GM12878 (cell line): Measurements from ENCODE around the gene FMNL2. TPM values are rescaled to one million over a fixed set of nuclear protein-coding genes. Genes with fewer than 3 reads are reported as not detected.
"Not testable (repeated sequence)": the region's sequence is repeated elsewhere in the genome, so short reads cannot be mapped to it uniquely, and the experiment has no call there.

Experiments used
- ATAC-seq: fragments of 200-7000 bp; cut with Tn5 transposase; 3 replicates; pipeline ENCODE4 v1.9.1; 2020; ENCODE audit warnings: mild to moderate bottlenecking, moderate library complexity
- BruUV-seq: library from RNA; stranded (reverse); fragments of 400-500 nt; replicated peaks from 2 replicates; lab custom pipeline; 2021; lab: Mats Ljungman, UMichigan
- CTCF ChIA-PET: fragments of 300-600 bp; sonication (Branson Sonifier 250); formaldehyde crosslinking; extraction: SDS; loops from one replicate; lab custom pipeline; 2021; ENCODE audit warnings: inconsistent platforms; lab: Yijun Ruan, JAX
- POLR2A ChIA-PET: fragments of 350-600 bp; formaldehyde crosslinking; extraction: SDS; loops from one replicate; lab custom pipeline; 2021; ENCODE audit warnings: inconsistent platforms; lab: Charles Lee
- RAD21 ChIA-PET: fragments of 300-600 bp; sonication (Branson Sonifier 250); formaldehyde crosslinking; loops from one replicate; lab custom pipeline; 2023; ENCODE audit warnings: antibody characterized with exemption; ENCODE audit not compliant: unreplicated experiment; lab: Charles Lee
- SMC1A ChIA-PET: fragments of 300-600 bp; sonication (Branson Sonifier 250); formaldehyde crosslinking; loops from one replicate; lab custom pipeline; 2023; ENCODE audit not compliant: unreplicated experiment, uncharacterized antibody; lab: Charles Lee
- DNase-seq: peaks from one replicate; pipeline ENCODE4 v3.0.0-alpha.2; 2011; ENCODE audit warnings: low read depth, low spot score
- FAIRE-seq: peaks from 3 replicates; lab custom pipeline; 2011; peaks lifted over from hg19 to GRCh38; lab: Jason Lieb, UNC
- H2AFZ ChIP-seq: 2 replicates; pipeline ENCODE4 v1.6.0; 2011; ENCODE audit warnings: low read depth, low read length, control low read depth; ENCODE audit not compliant: control insufficient read depth
- H3K27ac ChIP-seq: 2 replicates; pipeline ENCODE4 v1.5.1; 2011; ENCODE audit warnings: control low read depth; ENCODE audit not compliant: control insufficient read depth, insufficient read depth
- H3K27me3 ChIP-seq, 2 experiments: replicated peaks in 1 of 2; 2 replicates each; pipeline versions ENCODE4 v1.6.0 to v1.6.1; 2011; ENCODE audit warnings: low read length in 1 of 2; ENCODE audit not compliant: control insufficient read depth in 2 of 2, insufficient read depth in 2 of 2
- H3K36me3 ChIP-seq, 2 experiments: 2 replicates each; pipeline ENCODE4 v1.5.1; 2011; ENCODE audit warnings: low read length in 1 of 2; ENCODE audit not compliant: control insufficient read depth in 2 of 2, insufficient read depth in 2 of 2
- H3K4me1 ChIP-seq: 2 replicates; pipeline ENCODE4 v1.6.1; 2011; ENCODE audit warnings: mild to moderate bottlenecking, low read length, moderate library complexity, mixed read lengths; ENCODE audit not compliant: control insufficient read depth, insufficient read depth
- H3K4me2 ChIP-seq: 2 replicates; pipeline ENCODE4 v1.6.0; 2011; ENCODE audit warnings: control low read depth; ENCODE audit not compliant: control insufficient read depth, insufficient read depth
- H3K4me3 ChIP-seq: fragments of 200-600 bp; sonication (generic); 2 replicates; pipeline ENCODE4 v1.5.1; 2016
- H3K79me2 ChIP-seq: 2 replicates; pipeline ENCODE4 v1.6.0; 2011; ENCODE audit warnings: low read length; ENCODE audit not compliant: control insufficient read depth, insufficient read depth
- H3K9ac ChIP-seq: 2 replicates; pipeline ENCODE4 v1.8.0; 2011; ENCODE audit warnings: low read length, control low read depth, mixed read lengths; ENCODE audit not compliant: control insufficient read depth, insufficient read depth
- H3K9me3 ChIP-seq: replicated peaks from 3 replicates; pipeline ENCODE4 v1.5.1; 2011; ENCODE audit warnings: mild to moderate bottlenecking, low read length; ENCODE audit not compliant: control insufficient read depth, insufficient read depth
- H4K20me1 ChIP-seq: 2 replicates; pipeline ENCODE4 v1.6.0; 2011; ENCODE audit not compliant: control insufficient read depth, insufficient read depth
- BCL11A ChIP-seq: IDR thresholded peaks from 2 replicates; pipeline ENCODE4 v1.6.1; 2011; ENCODE audit warnings: low read depth, low read length
- BRCA1 ChIP-seq: IDR thresholded peaks from 2 replicates; pipeline ENCODE4 v1.6.1; 2011; ENCODE audit warnings: low read depth, low read length, improper control_type of control experiment
- POLR2AphosphoS2 ChIP-seq: IDR thresholded peaks from 2 replicates; pipeline ENCODE4 v1.6.1; 2011; ENCODE audit warnings: low read depth, mild to moderate bottlenecking, low read length, improper control_type of control experiment, moderate library complexity
- RB1 ChIP-seq: fragments of 450-650 bp; formaldehyde crosslinking; IDR thresholded peaks from 2 replicates; pipeline ENCODE4 v1.6.1; 2017; ENCODE audit warnings: mild to moderate bottlenecking, borderline replicate concordance
- SREBF1 ChIP-seq: IDR thresholded peaks from 2 replicates; pipeline ENCODE4 v1.6.1; 2012; ENCODE audit warnings: mild to moderate bottlenecking, low read length
- YY1 ChIP-seq: IDR thresholded peaks from 2 replicates; pipeline ENCODE4 v1.6.1; 2011; ENCODE audit warnings: low read depth, mild to moderate bottlenecking, low read length
- ZBTB11 ChIP-seq: fragments of 450-650 bp; formaldehyde crosslinking; IDR thresholded peaks from 2 replicates; pipeline ENCODE4 v1.5.0; 2022; ENCODE audit warnings: mild to moderate bottlenecking, missing genetic modification characterization
- ZSCAN29 ChIP-seq: fragments of 450-650 bp; IDR thresholded peaks from 2 replicates; pipeline ENCODE4 v1.6.1; 2017; ENCODE audit warnings: mild to moderate bottlenecking, moderate library complexity
- WGBS: methylation state at CpG from one replicate; pipeline ENCODE4 v1.1.6; 2016; ENCODE audit warnings: low lambda C conversion rate; ENCODE audit not compliant: insufficient replicate concordance, insufficient coverage; ENCODE audit errors: missing lambda C conversion rate; 5-methylcytosine and 5-hydroxymethylcytosine counted together
- in situ Hi-C: fragments of 300-500 bp; cut with MboI; formaldehyde crosslinking; loops from 9 replicates; pipeline ENCODE4 v1.14.3; 2018; ENCODE audit warnings: mixed read lengths
- intact Hi-C: fragments of 100-400 bp; cut with micrococcal nuclease; formaldehyde crosslinking; loops from one replicate; pipeline ENCODE4 v1.14.2; 2022; ENCODE audit not compliant: unreplicated experiment
- polyA plus RNA-seq, 11 experiments: library from polyadenylated mRNA; depleted of rRNA in 4 of 11; unstranded in 6 of 11; stranded (reverse) in 5 of 11; fragments of >200 nt; fragmentation: Nextera tagmentation in 4 of 11; fragmentation: Illumina TruSeq in 1 of 11; extraction: Ambion mirVana in 4 of 11; extraction: Trizol in 1 of 11; gene quantifications; 1 replicate in 1 of 11; 2 replicates in 10 of 11; pipeline versions ENCODE4 v1.2.1 to v1.2.3, GENCODE V29; 2011 to 2016; ENCODE audit warnings: inconsistent platforms in 2 of 11, missing spikeins in 2 of 11, low read depth in 1 of 11
- total RNA-seq, 4 experiments: library from RNA; depleted of rRNA in 3 of 4; stranded (reverse); fragments of >200 nt in 3 of 4; fragmentation: Illumina TruSeq in 1 of 4; extraction: Trizol in 1 of 4; gene quantifications; 2 replicates each; pipeline versions ENCODE4 v1.2.1 to v1.2.3, GENCODE V29; 2013 to 2021
- TF ChIP-seq, protein P1 (sequence below): fragments of 450-650 bp; IDR thresholded peaks from 2 replicates; pipeline ENCODE4 v1.6.1; 2017; ENCODE audit warnings: borderline replicate concordance
- TF ChIP-seq, protein P2 (sequence below): fragments of 450-650 bp; IDR thresholded peaks from 2 replicates; pipeline ENCODE4 v1.6.1; 2017; ENCODE audit warnings: mild to moderate bottlenecking, low read depth, inconsistent platforms; ENCODE audit not compliant: poor library complexity, severe bottlenecking

The FMNL2 gene
- total and polyA plus RNA-seq, 10 of the 15 experiments (the other 5 are each of a cell fraction or from before 2014, with no cell fraction given), result 0.13 to 9.9 (median 0.35) TPM

GRCh38 chr2:152322222-152322621, 12.8 kb upstream of the FMNL2 start:
- ChIA-PET POLR2A (no interaction called here), RAD21 (no interaction called here), CTCF (no interaction called here), SMC1A (interaction anchor here (0.7 kb wide), 1 partner anchor 111 kb away, joined by 3 read pairs; no protein-coding TSS in a partner anchor)
- ATAC-seq, result no peak
- Histone ChIP-seq H3K4me3 (no peak overlapping the region), H4K20me1 (no peaks in the 10 kb centered on the region), H3K36me3 (no peaks in the 10 kb centered on the region), H3K27me3 (no peaks in the 10 kb centered on the region), H2AFZ (no peak overlapping the region), H3K4me2 (no peak overlapping the region), H3K79me2 (no peaks in the 10 kb centered on the region), H3K9ac (no peak overlapping the region), H3K27ac (no peak overlapping the region), H3K9me3 (no peaks in the 10 kb centered on the region), H3K4me1 (no peaks in the 10 kb centered on the region)
- no TSS peak for BruUV-seq
- intact Hi-C loops (no loop called here), in situ Hi-C loops (no loop called here)
- DNase-seq, result no peak
- FAIRE-seq, result no peak
- no peak for TF ChIP-seq YY1
- no peak for TF ChIP-seq ZSCAN29
- TF ChIP-seq POLR2AphosphoS2, result no peak
- TF ChIP-seq SREBF1, result no peak
- TF ChIP-seq ZBTB11 (CRISPR knock-in tag), result no peak
- TF ChIP-seq, protein P1, sequence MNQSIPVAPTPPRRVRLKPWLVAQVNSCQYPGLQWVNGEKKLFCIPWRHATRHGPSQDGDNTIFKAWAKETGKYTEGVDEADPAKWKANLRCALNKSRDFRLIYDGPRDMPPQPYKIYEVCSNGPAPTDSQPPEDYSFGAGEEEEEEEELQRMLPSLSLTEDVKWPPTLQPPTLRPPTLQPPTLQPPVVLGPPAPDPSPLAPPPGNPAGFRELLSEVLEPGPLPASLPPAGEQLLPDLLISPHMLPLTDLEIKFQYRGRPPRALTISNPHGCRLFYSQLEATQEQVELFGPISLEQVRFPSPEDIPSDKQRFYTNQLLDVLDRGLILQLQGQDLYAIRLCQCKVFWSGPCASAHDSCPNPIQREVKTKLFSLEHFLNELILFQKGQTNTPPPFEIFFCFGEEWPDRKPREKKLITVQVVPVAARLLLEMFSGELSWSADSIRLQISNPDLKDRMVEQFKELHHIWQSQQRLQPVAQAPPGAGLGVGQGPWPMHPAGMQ, result no peak
- TF ChIP-seq BCL11A, result no peak
- TF ChIP-seq RB1, result no peak
- TF ChIP-seq BRCA1, result no peak
- TF ChIP-seq, protein P2, sequence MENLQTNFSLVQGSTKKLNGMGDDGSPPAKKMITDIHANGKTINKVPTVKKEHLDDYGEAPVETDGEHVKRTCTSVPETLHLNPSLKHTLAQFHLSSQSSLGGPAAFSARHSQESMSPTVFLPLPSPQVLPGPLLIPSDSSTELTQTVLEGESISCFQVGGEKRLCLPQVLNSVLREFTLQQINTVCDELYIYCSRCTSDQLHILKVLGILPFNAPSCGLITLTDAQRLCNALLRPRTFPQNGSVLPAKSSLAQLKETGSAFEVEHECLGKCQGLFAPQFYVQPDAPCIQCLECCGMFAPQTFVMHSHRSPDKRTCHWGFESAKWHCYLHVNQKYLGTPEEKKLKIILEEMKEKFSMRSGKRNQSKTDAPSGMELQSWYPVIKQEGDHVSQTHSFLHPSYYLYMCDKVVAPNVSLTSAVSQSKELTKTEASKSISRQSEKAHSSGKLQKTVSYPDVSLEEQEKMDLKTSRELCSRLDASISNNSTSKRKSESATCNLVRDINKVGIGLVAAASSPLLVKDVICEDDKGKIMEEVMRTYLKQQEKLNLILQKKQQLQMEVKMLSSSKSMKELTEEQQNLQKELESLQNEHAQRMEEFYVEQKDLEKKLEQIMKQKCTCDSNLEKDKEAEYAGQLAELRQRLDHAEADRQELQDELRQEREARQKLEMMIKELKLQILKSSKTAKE, result no peak
- WGBS, result 56% methylated on average over 4 of the region's 4 CpGs

DNA sequence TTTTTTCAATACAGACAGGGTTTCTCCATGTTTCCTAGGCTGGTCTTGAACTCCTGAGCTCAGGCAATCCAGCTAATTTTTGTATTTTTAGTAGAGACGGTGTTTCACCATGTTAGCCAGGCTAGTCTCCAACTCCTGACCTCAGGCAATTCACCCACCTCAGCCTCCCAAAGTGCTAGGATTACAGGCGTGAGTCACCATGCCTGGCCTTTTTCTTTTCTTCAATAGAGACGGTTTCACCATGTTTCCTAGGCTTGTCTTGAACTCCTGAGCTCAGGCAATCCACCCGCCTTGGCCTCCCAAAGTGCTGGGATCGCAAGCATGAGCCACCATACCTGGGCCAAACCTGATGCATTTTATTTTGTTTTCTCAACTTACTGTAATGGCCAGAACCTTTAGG, 9.8 kb upstream of the FMNL2 start:
- H3K27me3 ChIP-seq, H3K36me3 ChIP-seq, SMC1A ChIA-PET, RAD21 ChIA-PET, H3K4me2 ChIP-seq, H3K9me3 ChIP-seq, H3K4me3 ChIP-seq, POLR2A ChIA-PET, H4K20me1 ChIP-seq, intact Hi-C loops, ATAC-seq, DNase-seq, H3K27ac ChIP-seq, H2AFZ ChIP-seq, H3K9ac ChIP-seq, BruUV-seq, H3K79me2 ChIP-seq, FAIRE-seq, in situ Hi-C loops, H3K4me1 ChIP-seq: not testable (repeated sequence)
- WGBS, result 62% methylated on average over 5 of the region's 5 CpGs
- CTCF ChIA-PET, result interaction anchor here (1.1 kb wide), 1 partner anchor 300 kb away, joined by 3 read pairs; no protein-coding TSS in a partner anchor
